ENCODE measurements around the gene SNCA.

The SNCA gene

DNA sequence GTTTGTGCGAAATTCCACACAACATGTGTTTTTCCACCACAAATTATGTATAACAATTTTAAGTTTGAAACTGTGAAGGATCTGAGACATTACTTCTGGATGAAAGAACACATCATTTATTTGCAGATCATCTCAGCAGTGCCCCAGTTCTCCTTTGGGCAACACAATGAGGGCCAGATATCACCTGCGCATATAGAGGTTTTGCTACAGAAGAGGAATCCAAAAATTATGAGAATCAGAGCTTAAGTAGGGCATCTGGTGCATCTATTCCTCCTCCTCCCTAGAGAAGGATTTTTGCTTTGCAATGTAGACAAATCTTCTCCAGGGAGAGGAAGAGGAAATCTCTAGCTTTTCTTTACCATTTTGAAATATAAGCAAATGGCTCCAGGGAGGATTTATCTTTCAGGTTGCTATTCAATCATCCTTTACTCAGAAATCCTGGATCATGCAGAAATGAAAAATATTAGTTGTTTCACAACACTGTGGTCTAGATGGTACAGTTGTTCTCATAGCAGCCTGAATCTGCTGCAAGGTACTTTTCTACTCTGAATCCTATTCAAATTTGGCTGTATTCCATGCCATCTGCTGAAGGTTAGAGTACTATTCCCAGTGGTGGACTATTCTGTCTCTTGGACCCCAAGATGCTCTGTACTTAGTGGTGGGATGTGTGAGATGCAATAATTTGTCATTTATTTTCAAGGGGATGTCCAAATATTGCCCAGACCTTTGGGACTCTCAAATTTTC lies 132.1 kb downstream of the SNCA start:
- Histone ChIP-seq H3K4me1 (ENCODE audit: control insufficient read depth in 1 of 2, insufficient read depth in 1 of 2, low read depth in 1 of 2, low read length in 1 of 2) (no peaks in the 10 kb centered on the region), H3K27me3 (no peaks in the 10 kb centered on the region), H3K9me3 (no peaks in the 10 kb centered on the region), H3K4me3 (ENCODE audit: low read depth in 1 of 2, low read length in 1 of 2) (no peak overlapping the region), H3K27ac (no peak overlapping the region), H3K36me3 (no peaks in the 10 kb centered on the region)
- TF ChIP-seq, protein P1, sequence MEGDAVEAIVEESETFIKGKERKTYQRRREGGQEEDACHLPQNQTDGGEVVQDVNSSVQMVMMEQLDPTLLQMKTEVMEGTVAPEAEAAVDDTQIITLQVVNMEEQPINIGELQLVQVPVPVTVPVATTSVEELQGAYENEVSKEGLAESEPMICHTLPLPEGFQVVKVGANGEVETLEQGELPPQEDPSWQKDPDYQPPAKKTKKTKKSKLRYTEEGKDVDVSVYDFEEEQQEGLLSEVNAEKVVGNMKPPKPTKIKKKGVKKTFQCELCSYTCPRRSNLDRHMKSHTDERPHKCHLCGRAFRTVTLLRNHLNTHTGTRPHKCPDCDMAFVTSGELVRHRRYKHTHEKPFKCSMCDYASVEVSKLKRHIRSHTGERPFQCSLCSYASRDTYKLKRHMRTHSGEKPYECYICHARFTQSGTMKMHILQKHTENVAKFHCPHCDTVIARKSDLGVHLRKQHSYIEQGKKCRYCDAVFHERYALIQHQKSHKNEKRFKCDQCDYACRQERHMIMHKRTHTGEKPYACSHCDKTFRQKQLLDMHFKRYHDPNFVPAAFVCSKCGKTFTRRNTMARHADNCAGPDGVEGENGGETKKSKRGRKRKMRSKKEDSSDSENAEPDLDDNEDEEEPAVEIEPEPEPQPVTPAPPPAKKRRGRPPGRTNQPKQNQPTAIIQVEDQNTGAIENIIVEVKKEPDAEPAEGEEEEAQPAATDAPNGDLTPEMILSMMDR (IDR thresholded peaks at IDR 0.05), result no peak

DNA sequence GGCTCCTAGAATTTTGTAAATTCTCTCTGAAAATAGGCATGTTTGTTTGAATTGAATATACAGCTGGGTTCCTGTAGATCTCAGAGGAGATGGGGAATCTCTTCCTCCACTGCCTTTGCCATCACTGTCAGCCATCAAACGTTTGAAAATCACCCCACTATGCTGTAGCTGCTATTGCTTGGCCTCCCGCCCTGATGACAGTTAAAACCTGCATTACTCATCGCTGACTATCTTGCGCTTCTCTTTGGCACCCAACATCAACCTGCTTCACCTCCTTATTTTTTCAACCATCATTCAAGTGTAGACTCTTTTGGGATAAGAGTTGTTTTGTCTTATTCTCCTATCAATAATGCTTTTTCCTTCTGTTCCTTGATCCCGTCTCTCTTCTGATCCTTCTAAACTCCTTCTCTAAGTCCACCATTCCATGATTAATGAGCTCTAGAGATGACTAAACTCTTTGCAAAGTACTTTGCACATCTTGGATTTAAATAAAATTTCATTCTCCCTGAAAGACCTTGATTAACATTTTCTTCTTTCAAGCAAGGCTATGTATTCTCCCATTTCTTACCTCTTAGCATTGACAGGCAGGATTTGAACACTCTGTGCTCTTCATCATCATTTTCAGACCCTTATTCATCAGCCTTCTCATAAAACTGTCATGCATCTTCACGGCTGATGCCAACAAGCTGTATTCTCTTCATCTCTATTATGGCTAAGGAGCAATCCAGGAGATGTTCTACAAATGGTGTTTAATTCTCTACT lies 133.0 kb downstream of the SNCA start:
- Histone ChIP-seq H3K27ac (no peak overlapping the region), H3K36me3 (no peaks in the 10 kb centered on the region)

DNA sequence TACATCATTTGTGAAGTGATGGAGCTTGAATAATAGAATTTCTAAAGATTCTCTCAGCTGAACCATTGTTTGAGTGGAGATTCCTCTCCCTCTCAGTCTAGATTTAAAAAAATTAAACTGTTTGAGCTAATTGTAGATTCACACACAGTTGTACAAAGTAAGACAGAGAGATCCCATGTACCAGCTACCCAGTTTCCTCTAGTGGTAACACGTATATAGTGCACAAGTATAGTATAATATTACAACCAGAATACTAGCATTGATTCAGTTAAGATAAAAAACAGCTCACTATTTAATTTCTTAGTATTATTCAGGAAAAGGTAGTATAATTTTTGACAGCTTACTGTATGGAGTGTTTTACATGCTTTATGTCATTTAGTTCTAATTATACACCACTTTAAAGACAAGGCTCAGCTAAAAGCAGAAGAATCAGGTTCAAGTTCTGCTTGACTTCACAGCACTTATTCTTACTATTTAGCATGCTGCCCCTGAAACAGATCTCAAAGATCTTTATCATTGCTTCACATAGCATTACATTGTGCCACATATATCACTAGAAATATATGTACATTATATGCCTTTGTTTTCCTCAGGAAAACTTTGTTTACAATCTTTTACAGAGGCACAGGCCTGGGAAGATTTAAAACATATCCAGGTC lies 136.1 kb downstream of the SNCA start:
- Histone ChIP-seq H3K9me3 (no peaks in the 10 kb centered on the region), H3K27me3 (no peaks in the 10 kb centered on the region), H3K27ac (no peak overlapping the region), H3K4me1 (ENCODE audit: control insufficient read depth in 1 of 2, insufficient read depth in 1 of 2, low read depth in 1 of 2, low read length in 1 of 2) (no peaks in the 10 kb centered on the region), H3K36me3 (no peaks in the 10 kb centered on the region), H3K4me3 (ENCODE audit: low read depth in 1 of 2, low read length in 1 of 2) (no peak overlapping the region)
- TF ChIP-seq, protein P1 (IDR thresholded peaks at IDR 0.05), result no peak

More for the DNA sequence above, 133.0 kb downstream of the SNCA start:
- Histone ChIP-seq H3K9me3 (no peaks in the 10 kb centered on the region), H3K27me3 (no peaks in the 10 kb centered on the region), H3K4me3 (ENCODE audit: low read depth in 1 of 2, low read length in 1 of 2) (no peak overlapping the region), H3K4me1 (ENCODE audit: control insufficient read depth in 1 of 2, insufficient read depth in 1 of 2, low read depth in 1 of 2, low read length in 1 of 2) (no peaks in the 10 kb centered on the region)
- TF ChIP-seq, protein P1 (IDR thresholded peaks at IDR 0.05), result no peak

DNA sequence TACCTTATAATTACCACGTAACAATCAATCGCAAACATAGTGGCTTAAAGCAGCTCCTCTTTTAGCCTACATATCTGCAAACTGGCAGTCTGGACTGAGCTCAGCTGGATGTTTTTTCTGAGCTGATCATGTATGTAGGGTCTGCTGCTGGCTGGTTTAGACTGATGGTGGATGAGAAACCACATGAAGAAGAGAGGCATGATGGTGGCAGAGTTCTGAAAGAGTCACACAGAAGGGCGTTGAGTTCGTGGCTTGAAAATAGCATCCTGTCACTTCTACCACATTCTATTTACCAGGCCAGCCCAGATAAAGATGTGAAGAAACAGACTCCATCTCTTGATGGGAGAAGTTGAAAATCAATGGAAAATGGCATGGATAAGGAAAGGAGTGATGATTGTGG lies 151.3 kb downstream of the SNCA start:
- Histone ChIP-seq H3K4me1 (ENCODE audit: control insufficient read depth in 1 of 2, insufficient read depth in 1 of 2, low read depth in 1 of 2, low read length in 1 of 2) (no peaks in the 10 kb centered on the region), H3K27ac (no peak overlapping the region), H3K9me3 (no peaks in the 10 kb centered on the region), H3K27me3 (no peaks in the 10 kb centered on the region), H3K4me3 (ENCODE audit: low read depth in 1 of 2, low read length in 1 of 2) (no peak overlapping the region), H3K36me3 (no peaks in the 10 kb centered on the region)
- TF ChIP-seq, protein P1 (IDR thresholded peaks at IDR 0.05), result no peak

DNA sequence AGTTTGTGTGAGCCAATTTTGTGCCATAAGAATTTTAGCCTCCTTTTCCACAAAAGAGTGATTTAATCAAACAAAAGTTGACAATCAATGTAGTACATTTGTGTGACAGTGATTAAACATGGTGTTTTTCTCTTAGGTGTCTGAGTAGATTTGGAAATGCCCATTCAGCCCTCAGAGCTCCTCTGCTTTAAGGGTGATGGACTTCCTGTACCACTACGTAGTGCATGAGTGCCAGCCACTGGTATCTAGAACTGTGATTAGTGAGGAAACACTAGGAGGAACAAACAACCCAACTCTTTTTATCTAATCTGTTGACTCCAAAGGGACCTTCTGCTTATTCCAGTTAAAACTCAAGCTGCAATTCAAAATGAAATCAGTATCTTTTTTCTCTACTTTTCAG lies 151.7 kb downstream of the SNCA start:
- Histone ChIP-seq H3K27me3 (no peaks in the 10 kb centered on the region), H3K4me1 (ENCODE audit: control insufficient read depth in 1 of 2, insufficient read depth in 1 of 2, low read depth in 1 of 2, low read length in 1 of 2) (no peaks in the 10 kb centered on the region), H3K36me3 (no peaks in the 10 kb centered on the region), H3K27ac (no peak overlapping the region), H3K9me3 (no peaks in the 10 kb centered on the region), H3K4me3 (ENCODE audit: low read depth in 1 of 2, low read length in 1 of 2) (no peak overlapping the region)
- TF ChIP-seq, protein P1 (IDR thresholded peaks at IDR 0.05), result no peak
